Neural progenitor cell (in vitro differentiated cells): ENCODE data around the gene GLIPR2. TPM values are rescaled to one million over a fixed set of nuclear protein-coding genes. Genes with fewer than 3 reads are reported as not detected.
A peak's percentile ranks its signal among the peaks of the same experiment; 100 is the strongest.

Experiments used
- DNase-seq: peaks from one replicate; pipeline ENCODE4 v3.0.0-alpha.2; 2016; ENCODE audit warnings: low spot score
- H2AFZ ChIP-seq: fragments of 200-600 bp; sonication (generic); replicated peaks from 2 replicates; pipeline ENCODE4 v1.6.1; 2016; ENCODE audit warnings: antibody characterized with exemption
- H3F3A ChIP-seq: fragments of 200-600 bp; sonication (generic); 2 replicates; pipeline ENCODE4 v1.6.1; 2016; ENCODE audit warnings: antibody characterized with exemption, low read depth
- H3K27ac ChIP-seq: fragments of 200-600 bp; sonication (generic); 2 replicates; pipeline ENCODE4 v1.5.1; 2016; ENCODE audit warnings: mild to moderate bottlenecking
- H3K27me3 ChIP-seq: fragments of 200-600 bp; sonication (generic); 2 replicates; pipeline ENCODE4 v1.6.1; 2016; ENCODE audit warnings: mild to moderate bottlenecking, moderate library complexity
- H3K36me3 ChIP-seq: fragments of 200-600 bp; sonication (generic); 2 replicates; pipeline ENCODE4 v1.5.1; 2016
- H3K4me1 ChIP-seq: fragments of 200-600 bp; sonication (generic); 2 replicates; pipeline ENCODE4 v1.6.1; 2016; ENCODE audit warnings: mixed run types
- H3K4me2 ChIP-seq: fragments of 200-600 bp; sonication (generic); 2 replicates; pipeline ENCODE4 v1.6.1; 2016
- H3K4me3 ChIP-seq: fragments of 200-600 bp; sonication (generic); 2 replicates; pipeline ENCODE4 v1.5.1; 2016
- H3K79me2 ChIP-seq: fragments of 200-600 bp; sonication (generic); 2 replicates; pipeline ENCODE4 v1.6.1; 2016; ENCODE audit warnings: low read depth
- H3K9ac ChIP-seq: fragments of 200-600 bp; sonication (generic); 2 replicates; pipeline ENCODE4 v1.6.1; 2016
- H3K9me3 ChIP-seq: fragments of 200-600 bp; sonication (generic); 2 replicates; pipeline ENCODE4 v1.5.1; 2016; ENCODE audit warnings: low read depth
- H4K20me1 ChIP-seq: fragments of 200-600 bp; sonication (generic); 2 replicates; pipeline ENCODE4 v1.6.1; 2016; ENCODE audit warnings: low read depth
- H3K27ac Mint-ChIP-seq: 3 replicates; pipeline ENCODE4 v1.8.0; 2021; ENCODE audit warnings: mixed read lengths
- H3K27me3 Mint-ChIP-seq: 2 replicates; pipeline ENCODE4 v1.8.0; 2022; ENCODE audit warnings: low read depth, mild to moderate bottlenecking, inconsistent platforms, moderate library complexity, mixed read lengths; ENCODE audit not compliant: insufficient read depth
- H3K36me3 Mint-ChIP-seq: 3 replicates; pipeline ENCODE4 v1.8.0; 2021; ENCODE audit warnings: mixed read lengths
- H3K4me1 Mint-ChIP-seq: 3 replicates; pipeline ENCODE4 v1.8.0; 2021; ENCODE audit warnings: mixed read lengths
- H3K4me3 Mint-ChIP-seq: 3 replicates; pipeline ENCODE4 v1.8.0; 2021; ENCODE audit warnings: mild to moderate bottlenecking, moderate library complexity, mixed read lengths
- H3K9me3 Mint-ChIP-seq: 3 replicates; pipeline ENCODE4 v1.8.0; 2020; ENCODE audit warnings: mixed read lengths
- EZH2 ChIP-seq: fragments of 200-600 bp; sonication (generic); IDR thresholded peaks from 2 replicates; pipeline ENCODE4 v1.6.1; 2017; ENCODE audit warnings: antibody characterized with exemption, mild to moderate bottlenecking, moderate library complexity
- EZH2phosphoT487 ChIP-seq: fragments of 200-600 bp; sonication (generic); IDR thresholded peaks from 2 replicates; pipeline ENCODE4 v1.6.1; 2017; ENCODE audit warnings: antibody characterized with exemption
- total RNA-seq: library from RNA; depleted of rRNA; stranded (reverse); fragments of >200 nt; gene quantifications from 2 replicates; pipeline ENCODE4 v1.2.3, GENCODE V29; 2015; ENCODE audit warnings: low replicate concordance
- TF ChIP-seq, protein P1 (sequence below): fragments of 200-600 bp; sonication (generic); IDR thresholded peaks from 2 replicates; pipeline ENCODE4 v1.5.1; 2017; ENCODE audit warnings: antibody characterized with exemption, mild to moderate bottlenecking

Gene GLIPR2
- total RNA-seq, 1 donor from 2014 or later = 12.4 TPM

DNA sequence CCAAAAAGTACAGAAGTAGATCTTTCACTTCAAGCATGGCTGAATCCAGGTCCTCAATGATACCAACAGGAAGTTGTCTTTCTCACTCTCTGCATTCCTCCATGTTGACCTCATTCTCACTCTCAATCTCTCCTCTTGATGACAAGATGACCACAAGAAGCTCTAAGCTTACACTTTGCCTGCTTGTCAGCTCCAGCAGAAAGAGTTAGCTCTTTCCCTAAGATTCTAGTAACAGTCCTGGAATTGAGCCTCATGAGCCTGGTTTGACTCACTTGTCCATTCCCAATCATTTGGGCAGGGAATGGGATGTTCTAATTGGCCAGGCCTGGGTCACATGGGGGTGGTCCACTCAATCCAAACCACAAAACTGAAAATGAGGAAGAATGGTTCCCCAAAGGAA lies 50.9 kb downstream of the GLIPR2 start:
- Histone ChIP-seq H3K27ac (no peak overlapping the region), H3K9me3 (no peaks in the 10 kb centered on the region), H3K4me1 (peaks cover 14% of the 10 kb centered on the region), H4K20me1 (peaks cover 14% of the 10 kb centered on the region), H2AFZ (no peak overlapping the region), H3K79me2 (peaks cover 17% of the 10 kb centered on the region), H3F3A (peaks cover 30% of the 10 kb centered on the region), H3K36me3 (no peaks in the 10 kb centered on the region), H3K4me3 (no peak overlapping the region), H3K27me3 (no peaks in the 10 kb centered on the region), H3K4me2 (no peak overlapping the region), H3K9ac (no peak overlapping the region)
- H3K27me3 Mint-ChIP-seq = no peaks in the 10 kb centered on the region
- H3K9me3 Mint-ChIP-seq = no peaks in the 10 kb centered on the region
- H3K4me3 Mint-ChIP-seq = no peak overlapping the region
- peaks cover 18% of the 10 kb centered on the region for H3K4me1 Mint-ChIP-seq
- DNase-seq = no peak
- no peaks in the 10 kb centered on the region for H3K36me3 Mint-ChIP-seq
- H3K27ac Mint-ChIP-seq = no peak overlapping the region
- TF ChIP-seq EZH2phosphoT487 (no peak), EZH2 (no peak)
- TF ChIP-seq, protein P1, sequence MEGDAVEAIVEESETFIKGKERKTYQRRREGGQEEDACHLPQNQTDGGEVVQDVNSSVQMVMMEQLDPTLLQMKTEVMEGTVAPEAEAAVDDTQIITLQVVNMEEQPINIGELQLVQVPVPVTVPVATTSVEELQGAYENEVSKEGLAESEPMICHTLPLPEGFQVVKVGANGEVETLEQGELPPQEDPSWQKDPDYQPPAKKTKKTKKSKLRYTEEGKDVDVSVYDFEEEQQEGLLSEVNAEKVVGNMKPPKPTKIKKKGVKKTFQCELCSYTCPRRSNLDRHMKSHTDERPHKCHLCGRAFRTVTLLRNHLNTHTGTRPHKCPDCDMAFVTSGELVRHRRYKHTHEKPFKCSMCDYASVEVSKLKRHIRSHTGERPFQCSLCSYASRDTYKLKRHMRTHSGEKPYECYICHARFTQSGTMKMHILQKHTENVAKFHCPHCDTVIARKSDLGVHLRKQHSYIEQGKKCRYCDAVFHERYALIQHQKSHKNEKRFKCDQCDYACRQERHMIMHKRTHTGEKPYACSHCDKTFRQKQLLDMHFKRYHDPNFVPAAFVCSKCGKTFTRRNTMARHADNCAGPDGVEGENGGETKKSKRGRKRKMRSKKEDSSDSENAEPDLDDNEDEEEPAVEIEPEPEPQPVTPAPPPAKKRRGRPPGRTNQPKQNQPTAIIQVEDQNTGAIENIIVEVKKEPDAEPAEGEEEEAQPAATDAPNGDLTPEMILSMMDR = no peak

DNA sequence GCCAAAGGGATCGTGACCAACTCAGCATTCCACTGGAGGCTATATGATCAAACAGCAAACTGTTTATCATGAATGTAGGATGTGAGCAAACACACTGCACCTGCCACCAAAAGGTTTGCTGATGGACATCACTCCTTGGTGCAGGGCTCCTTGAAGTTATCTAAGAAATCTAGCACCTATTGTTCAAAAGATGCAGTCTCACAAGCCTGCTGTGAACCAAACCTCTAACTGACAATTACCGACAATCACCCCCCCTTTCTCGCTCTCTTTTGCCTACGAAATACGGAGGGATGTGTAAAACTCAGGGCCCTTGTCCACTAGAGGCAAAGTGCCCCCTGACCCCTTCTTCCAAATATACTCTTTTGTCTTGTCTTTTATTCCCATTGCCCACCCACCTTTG lies 51.7 kb downstream of the GLIPR2 start:
- H3K9ac ChIP-seq = no peak overlapping the region
- no peak overlapping the region for H2AFZ ChIP-seq
- peaks cover 22% of the 10 kb centered on the region for H4K20me1 ChIP-seq
- H3K9me3 ChIP-seq = no peaks in the 10 kb centered on the region
- H3K27ac ChIP-seq = no peak overlapping the region
- H3K36me3 Mint-ChIP-seq = no peaks in the 10 kb centered on the region
- no peak overlapping the region for H3K4me3 Mint-ChIP-seq
- no peaks in the 10 kb centered on the region for H3K36me3 ChIP-seq
- no peaks in the 10 kb centered on the region for H3K27me3 Mint-ChIP-seq
- no peak overlapping the region for H3K4me2 ChIP-seq
- no peak for DNase-seq
- no peaks in the 10 kb centered on the region for H3K27me3 ChIP-seq
- TF ChIP-seq, protein P1 = no peak
- no peak for TF ChIP-seq EZH2phosphoT487
- H3K27ac Mint-ChIP-seq = no peak overlapping the region
- H3K4me1 ChIP-seq = peaks cover 20% of the 10 kb centered on the region
- H3K79me2 ChIP-seq = peaks cover 25% of the 10 kb centered on the region
- no peak overlapping the region for H3K4me3 ChIP-seq
- peaks cover 24% of the 10 kb centered on the region for H3K4me1 Mint-ChIP-seq
- peaks cover 30% of the 10 kb centered on the region for H3F3A ChIP-seq
- H3K9me3 Mint-ChIP-seq = no peaks in the 10 kb centered on the region

DNA sequence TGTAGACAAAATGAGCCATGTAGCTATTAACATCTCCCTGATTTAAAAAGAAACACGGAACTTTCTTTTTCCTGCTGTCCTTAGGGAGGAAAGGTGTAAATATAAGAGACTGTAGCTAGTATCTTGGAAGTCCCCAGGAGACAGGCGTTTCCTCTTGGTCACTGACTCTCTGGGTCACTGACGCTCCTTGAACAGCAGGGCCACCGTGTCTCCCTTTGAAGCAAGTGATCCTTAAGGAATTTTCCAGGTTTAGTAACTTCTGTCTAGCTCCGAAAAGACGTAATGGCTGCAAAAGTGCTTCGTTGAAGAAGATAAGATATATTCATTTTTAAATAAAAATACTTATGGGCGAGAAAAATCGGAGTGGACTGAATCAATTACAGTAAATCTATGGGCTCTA lies 53.4 kb downstream of the GLIPR2 start:
- H4K20me1 ChIP-seq = peaks cover 39% of the 10 kb centered on the region
- Mint-ChIP-seq H3K4me1 (peaks cover 29% of the 10 kb centered on the region), H3K27ac (peak overlapping the region; percentile 46), H3K9me3 (no peaks in the 10 kb centered on the region), H3K27me3 (no peaks in the 10 kb centered on the region), H3K4me3 (peak overlapping the region; percentile 92), H3K36me3 (peaks cover 1% of the 10 kb centered on the region)
- peak overlapping the region; percentile 78 for H3K4me3 ChIP-seq
- peak overlapping the region; percentile 17 for H2AFZ ChIP-seq
- H3K36me3 ChIP-seq = no peaks in the 10 kb centered on the region
- peak overlapping the region; percentile 85 for H3K4me2 ChIP-seq
- TF ChIP-seq EZH2 = no peak
- TF ChIP-seq EZH2phosphoT487 = no peak
- TF ChIP-seq, protein P1 = no peak
- no peaks in the 10 kb centered on the region for H3K9me3 ChIP-seq
- peak; percentile 40 for DNase-seq
- no peaks in the 10 kb centered on the region for H3K27me3 ChIP-seq
- H3K79me2 ChIP-seq = peaks cover 43% of the 10 kb centered on the region
- no peak overlapping the region for H3K9ac ChIP-seq
- peaks cover 20% of the 10 kb centered on the region for H3K4me1 ChIP-seq
- peak overlapping the region; percentile 27 for H3K27ac ChIP-seq
- peaks cover 27% of the 10 kb centered on the region for H3F3A ChIP-seq
